Globus pallidus (tissue), 1 donor: Measurements from ENCODE around the gene RUFY1.
"Not testable (repeated sequence)": the region's sequence is repeated elsewhere in the genome, so short reads cannot be mapped to it uniquely, and the experiment has no call there.

Source experiments
- DNase-seq: peaks from one replicate; pipeline ENCODE4 v3.0.0-alpha.2; 2015; ENCODE audit warnings: low spot score

RUFY1 gene

GRCh38 chr5:179550511-179551342 lies at the start of gene RUFY1:
RUFY1 (plus strand) TSS chr5:179550554; CDS start chr5:179550570, 16 bp downstream.
- peak; percentile 79 for DNase-seq

- DNase-seq: not testable (repeated sequence)
Observed at GRCh38 chr5:179501997-179502396, 48.4 kb upstream of the RUFY1 start.

DNA sequence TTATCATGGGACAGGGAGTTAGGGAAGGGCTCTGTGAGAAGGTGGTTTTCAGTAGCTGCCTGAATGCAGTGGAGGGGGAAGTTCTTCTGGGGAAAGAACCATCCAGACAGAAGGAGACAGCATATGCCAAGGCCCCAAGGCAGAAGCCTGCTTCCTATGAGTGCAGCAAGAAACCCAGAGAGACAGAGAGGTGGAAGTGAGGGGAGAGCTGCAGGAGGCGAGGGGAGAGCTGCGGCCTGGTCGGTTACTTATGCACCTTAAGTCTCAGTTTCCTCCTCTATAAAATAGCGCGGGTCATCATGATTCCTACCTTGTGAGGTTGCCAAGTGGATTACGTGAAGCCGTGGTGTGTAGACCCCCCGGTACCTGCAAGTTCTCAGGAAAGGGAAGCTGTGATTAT lies 47.9 kb upstream of the RUFY1 start:
- not testable (repeated sequence) for DNase-seq

GRCh38 chr5:179504191-179504590 lies 46.2 kb upstream of the RUFY1 start:
- DNase-seq: no peak

DNA sequence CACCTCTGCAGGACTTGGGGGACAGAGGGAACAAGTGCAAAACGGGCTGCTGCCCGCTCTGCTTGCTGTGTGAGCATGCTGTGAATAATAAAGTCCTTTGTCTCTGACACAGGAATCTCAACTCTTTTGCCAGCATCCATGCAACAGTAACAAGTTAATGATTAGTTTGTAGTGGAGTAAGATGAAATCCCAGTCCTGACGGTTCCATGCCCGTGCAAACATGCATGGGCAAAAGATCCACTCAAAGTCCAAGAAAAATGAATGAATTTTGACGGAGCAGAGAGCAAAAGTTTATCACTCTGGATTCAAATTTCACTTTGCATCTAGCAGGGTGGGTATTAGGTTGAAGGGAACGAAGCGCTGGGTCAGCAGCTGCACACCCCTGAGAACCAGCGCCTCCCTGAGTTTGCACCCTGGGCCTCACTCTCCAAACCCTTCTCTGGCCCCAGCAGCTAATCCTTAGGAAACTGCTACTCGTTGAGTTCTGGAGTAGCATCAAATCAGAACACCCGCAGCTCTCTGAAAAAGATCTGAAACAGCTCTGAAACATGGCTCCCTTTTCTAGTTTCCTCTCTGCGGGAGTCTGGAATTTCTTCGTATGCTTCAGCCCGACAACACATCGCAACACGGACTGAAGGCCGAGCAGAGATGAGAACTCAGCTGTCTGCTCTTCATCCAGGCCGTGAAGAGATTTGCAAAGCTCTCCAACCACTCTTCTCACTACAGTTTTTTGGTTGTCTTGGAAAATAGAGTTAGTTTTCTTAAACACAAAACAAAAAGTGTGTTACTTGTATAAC lies 45.6 kb upstream of the RUFY1 start:
- no peak for DNase-seq

- DNase-seq: no peak
Observed at GRCh38 chr5:179505636-179506261, 44.6 kb upstream of the RUFY1 start.

DNA sequence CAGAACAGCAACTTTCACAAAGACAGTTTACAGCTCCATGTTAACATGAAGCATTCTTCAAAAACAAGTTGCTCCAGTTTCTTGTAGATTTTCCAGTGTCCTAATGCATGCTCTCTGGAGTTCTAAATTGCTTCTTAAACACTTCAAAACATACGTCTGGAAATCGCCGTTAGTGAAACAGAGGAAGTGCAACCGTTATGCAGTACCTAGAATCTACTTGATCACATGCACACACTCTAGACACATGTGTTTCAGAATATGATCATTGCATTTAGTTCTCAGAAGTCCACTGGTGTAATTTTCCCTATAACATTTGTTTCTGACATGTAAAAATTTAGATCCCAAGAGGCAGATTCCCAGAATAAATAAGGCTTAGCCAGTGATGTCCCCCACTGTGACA lies 41.1 kb upstream of the RUFY1 start:
- DNase-seq: no peak

DNA sequence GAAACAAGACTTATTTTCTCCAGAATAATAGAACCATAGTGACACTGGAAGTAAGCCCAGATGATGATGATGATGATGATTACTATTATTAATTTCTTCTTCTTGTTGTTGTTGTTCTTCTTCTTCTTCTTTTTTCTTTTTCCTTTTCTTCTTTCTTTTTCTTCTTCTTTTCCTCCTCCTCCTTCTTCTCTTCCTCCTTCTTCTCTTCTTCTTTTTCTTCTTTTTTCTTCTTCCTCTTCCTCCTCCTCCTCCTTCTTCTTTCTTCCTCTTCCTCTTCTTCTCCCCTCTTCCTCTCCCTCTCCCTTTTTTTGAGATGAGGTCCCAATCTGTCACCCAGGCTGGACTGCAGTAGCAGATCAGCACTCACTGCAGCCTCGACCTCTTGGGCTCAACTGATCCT lies 40.5 kb upstream of the RUFY1 start:
- no peak for DNase-seq

DNA sequence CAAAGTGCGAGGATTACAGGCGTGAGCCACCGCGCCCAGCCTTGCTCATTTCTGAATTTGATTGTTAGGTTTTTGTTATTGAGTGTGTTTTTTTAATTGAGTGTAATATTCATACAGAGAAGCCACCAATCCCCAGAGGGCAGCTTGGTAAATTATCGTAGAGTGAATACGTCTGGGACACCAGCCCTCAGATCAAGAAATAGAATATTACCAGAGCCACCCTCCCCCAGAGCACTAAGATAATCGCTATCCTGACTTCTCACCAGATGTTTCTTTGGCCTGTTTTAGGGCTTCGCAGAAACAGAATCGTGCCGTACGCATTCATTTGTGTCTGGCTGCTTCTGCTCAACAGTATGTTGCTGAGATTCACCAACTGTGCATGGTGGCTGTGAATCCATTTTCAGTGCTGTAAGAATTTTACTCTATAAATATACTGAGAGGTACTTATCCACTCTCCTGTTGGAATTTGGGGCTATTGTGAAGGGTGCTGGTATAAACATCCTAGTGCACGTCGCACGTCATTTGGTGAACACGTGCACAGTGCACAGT lies 37.8 kb upstream of the RUFY1 start:
- DNase-seq: no peak

- not testable (repeated sequence) for DNase-seq
Observed at GRCh38 chr5:179515501-179515900, 34.9 kb upstream of the RUFY1 start.

DNA sequence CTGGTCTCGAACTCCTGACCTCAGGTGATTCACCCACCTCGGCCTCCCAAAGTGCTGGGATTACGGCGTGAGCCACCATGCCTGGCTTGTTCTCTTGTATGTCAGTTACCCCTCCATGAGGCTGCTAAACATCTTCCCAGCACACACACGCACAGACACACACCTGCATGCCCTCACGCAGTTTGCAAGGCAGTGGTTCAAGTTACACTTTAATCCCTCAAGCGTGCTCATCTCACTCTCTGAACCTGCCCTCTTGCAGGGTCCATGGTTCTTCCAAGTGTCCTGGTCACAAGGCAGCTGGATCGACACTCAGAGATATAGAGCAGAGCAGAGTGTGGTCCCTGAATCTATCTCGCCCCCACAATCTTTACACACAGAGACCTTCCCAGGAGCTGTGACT lies 34.1 kb upstream of the RUFY1 start:
- no peak for DNase-seq

DNA sequence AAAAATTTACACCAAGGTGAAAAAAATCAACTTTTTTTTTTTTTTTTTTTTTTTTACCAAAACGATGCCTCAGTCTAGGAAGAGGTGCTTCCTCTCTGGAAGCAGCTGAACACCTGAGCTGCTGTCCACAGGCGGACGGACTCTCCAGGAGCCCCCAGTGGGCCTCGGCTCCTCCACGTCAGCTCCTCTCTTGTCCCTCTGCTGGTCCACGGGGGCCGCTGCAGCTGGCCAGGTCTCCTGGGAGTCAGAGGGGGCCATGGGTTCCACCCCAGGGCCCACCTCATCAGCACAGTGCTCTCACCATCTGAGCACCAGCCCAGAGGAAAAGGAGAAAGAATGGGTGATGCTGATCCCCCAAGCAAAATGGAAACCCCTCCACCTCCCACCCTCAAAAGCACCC lies 32.6 kb upstream of the RUFY1 start:
- DNase-seq: not testable (repeated sequence)

GRCh38 chr5:179518369-179518768 lies 32.0 kb upstream of the RUFY1 start:
- not testable (repeated sequence) for DNase-seq

DNA sequence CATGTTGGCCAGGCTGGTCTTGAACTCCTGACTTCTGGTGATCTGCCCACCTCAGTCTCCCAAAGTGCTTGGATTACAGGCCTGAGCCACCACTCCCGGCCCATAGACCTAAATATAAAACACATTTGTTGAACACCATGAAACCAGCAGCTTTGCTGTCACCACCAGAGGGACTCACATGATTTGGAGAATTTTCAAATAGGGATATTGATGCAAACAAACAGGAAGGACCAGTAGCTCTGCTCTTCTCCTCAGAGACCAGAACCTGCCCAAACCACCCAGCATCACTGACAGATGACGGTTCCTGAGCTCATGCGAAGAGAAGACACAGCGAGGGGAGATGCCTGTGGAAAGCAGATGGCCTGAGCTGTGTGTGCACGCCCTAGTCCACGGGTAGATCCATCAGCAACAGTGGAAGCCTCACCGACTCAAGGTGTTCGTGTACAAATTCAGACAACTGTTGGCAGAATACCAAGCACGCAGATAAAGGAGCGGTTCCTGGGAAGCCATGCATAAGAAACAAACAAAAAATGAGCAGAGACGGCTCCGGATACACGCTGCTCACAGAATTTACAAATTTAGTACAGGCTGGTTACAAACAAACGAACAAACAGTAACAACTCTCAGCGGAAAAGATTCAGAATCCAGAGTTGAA lies 30.8 kb upstream of the RUFY1 start:
- not testable (repeated sequence) for DNase-seq

DNA sequence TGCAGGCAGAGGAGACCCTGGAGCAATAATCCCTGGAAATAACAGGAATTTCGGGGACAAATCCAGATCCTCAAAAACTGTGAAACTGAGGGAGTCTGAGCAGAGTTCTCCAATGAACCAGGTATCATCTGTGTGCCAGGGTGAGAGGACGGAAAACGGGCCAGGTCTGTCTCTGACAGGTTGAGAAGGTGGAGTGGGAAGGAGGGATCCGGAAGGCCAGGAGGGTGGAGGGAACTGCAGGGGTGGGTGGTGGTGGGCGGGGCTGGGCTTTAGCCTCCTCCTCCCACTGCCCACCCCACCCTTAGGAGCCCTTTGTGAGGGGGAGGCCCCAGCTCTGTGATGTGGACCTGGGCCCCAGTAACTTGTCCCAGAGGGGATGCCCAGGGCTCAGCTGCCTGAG lies 28.2 kb upstream of the RUFY1 start:
- DNase-seq: not testable (repeated sequence)

DNA sequence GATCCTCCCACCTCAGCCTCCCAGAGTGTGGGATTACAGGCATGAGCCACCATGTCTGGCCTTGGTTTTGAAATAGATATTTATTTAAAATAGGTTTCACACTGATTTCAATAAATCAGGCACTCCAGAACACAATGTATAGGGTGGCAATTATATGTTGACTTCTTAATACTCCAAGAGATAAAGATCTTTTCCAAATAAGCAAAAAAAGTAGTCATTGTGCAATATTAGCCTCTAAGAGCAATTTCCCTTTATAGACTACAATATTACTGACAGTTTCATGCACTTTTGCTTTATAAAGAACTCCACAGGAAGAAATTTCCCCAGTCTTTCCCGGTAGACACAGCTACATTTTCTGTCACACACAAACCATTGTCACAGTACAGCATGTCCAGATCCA lies 23.4 kb upstream of the RUFY1 start:
- DNase-seq: no peak

- peak; percentile 44 for DNase-seq
Observed at GRCh38 chr5:179530069-179530998, 20.0 kb upstream of the RUFY1 start.

GRCh38 chr5:179533024-179533423 lies 17.3 kb upstream of the RUFY1 start:
- DNase-seq: no peak

GRCh38 chr5:179533907-179534306 lies 16.4 kb upstream of the RUFY1 start:
- no peak for DNase-seq

GRCh38 chr5:179534431-179534830 lies 15.9 kb upstream of the RUFY1 start:
- no peak for DNase-seq

- DNase-seq: no peak
Observed at GRCh38 chr5:179536676-179537075, 13.7 kb upstream of the RUFY1 start.
